ENCODE measurements around the gene TNIK. TPM values are rescaled to one million over a fixed set of nuclear protein-coding genes. Genes with fewer than 3 reads are reported as not detected.

Gene TNIK
- total RNA-seq, 2 donors from 2014 or later: 9.0 to 11.6 TPM

DNA sequence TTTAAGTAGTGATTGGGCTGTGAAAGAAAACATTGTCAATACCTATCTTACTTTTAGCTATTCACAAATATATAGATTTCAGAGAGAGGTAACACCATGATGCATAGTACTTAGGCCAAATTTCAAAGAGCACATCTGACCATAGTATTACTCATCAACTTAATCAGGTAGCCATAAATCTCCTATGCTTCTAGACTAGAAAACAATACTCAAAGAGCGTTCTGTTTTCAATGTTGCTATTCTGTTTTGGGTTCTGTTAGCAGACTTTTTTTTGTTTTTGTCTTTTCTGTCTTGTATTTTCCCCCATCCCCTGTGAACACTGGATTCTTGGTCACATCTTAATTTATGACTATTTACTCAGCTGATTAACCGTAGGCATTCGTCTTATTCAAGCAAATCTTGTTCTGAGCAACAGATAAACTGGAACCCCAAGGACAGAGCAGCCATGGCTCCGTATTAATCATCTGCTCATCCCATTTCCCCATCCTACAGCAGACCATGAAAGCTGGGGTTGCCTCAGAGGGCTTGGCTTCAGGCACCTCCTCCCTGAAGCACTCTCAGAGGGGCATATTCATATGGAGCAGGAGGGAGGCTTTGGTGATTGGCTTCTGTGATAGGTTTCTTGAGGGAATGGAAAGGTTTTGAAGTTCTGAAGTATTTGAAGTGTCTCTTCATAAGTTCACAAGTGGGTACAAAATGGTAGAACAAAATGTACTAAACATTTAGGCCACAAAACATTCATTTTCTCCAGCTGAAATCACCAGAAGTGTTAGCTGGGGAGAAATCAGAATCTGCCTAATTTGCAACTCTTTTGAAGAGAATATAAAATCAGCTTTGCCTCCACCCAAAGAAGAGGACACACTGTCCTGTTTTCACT lies 105.3 kb downstream of the TNIK start:
- Histone ChIP-seq H3K4me3 (no peak overlapping the region), H3K9me3 (no peaks in the 10 kb centered on the region), H3K4me1 (peaks cover 0 to 4% of the 10 kb centered on the region in 2 donors), H3K36me3 (no peaks in the 10 kb centered on the region), H3K27me3 (no peaks in the 10 kb centered on the region), H3K27ac (no peak overlapping the region)
- TF ChIP-seq, protein P1, sequence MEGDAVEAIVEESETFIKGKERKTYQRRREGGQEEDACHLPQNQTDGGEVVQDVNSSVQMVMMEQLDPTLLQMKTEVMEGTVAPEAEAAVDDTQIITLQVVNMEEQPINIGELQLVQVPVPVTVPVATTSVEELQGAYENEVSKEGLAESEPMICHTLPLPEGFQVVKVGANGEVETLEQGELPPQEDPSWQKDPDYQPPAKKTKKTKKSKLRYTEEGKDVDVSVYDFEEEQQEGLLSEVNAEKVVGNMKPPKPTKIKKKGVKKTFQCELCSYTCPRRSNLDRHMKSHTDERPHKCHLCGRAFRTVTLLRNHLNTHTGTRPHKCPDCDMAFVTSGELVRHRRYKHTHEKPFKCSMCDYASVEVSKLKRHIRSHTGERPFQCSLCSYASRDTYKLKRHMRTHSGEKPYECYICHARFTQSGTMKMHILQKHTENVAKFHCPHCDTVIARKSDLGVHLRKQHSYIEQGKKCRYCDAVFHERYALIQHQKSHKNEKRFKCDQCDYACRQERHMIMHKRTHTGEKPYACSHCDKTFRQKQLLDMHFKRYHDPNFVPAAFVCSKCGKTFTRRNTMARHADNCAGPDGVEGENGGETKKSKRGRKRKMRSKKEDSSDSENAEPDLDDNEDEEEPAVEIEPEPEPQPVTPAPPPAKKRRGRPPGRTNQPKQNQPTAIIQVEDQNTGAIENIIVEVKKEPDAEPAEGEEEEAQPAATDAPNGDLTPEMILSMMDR (IDR thresholded peaks at IDR 0.05): no peak
- DNase-seq (ENCODE audit: low spot score): no peak

DNA sequence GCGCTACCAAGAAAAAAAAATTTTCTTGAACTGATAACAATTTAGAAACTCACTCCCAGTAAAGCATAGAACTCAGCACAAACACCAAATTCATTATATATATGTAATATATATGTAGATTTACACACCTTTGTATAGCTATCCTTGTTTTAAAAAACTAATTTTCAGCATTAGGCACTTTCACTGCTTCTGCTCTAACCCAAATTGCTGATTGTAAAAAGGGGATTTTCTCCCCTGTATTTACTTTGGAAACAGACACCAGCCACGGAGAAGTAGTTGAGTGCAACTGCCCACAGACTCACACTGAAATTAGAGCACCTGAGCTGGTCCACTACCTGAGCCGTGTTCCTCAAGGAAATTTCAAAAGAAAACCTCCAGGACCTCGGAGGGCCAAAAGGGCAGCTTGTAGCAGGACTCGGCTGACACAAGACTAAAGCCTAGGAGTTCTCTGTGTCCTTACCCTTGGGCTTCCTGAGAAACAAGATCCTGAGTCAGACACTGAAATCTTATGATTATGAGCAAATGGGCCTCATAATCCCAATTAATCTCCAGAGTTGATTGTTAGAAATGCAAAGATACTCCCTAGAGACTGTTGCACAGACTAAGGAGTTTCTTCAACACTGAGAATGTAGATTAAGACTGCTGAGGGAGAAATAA lies 106.0 kb downstream of the TNIK start:
- Histone ChIP-seq H3K4me3 (no peak overlapping the region), H3K27me3 (no peaks in the 10 kb centered on the region), H3K27ac (no peak overlapping the region), H3K36me3 (no peaks in the 10 kb centered on the region), H3K4me1 (peaks cover 0 to 4% of the 10 kb centered on the region in 2 donors), H3K9me3 (no peaks in the 10 kb centered on the region)
- DNase-seq (ENCODE audit: low spot score): no peak
- TF ChIP-seq, protein P1 (IDR thresholded peaks at IDR 0.05): no peak

DNA sequence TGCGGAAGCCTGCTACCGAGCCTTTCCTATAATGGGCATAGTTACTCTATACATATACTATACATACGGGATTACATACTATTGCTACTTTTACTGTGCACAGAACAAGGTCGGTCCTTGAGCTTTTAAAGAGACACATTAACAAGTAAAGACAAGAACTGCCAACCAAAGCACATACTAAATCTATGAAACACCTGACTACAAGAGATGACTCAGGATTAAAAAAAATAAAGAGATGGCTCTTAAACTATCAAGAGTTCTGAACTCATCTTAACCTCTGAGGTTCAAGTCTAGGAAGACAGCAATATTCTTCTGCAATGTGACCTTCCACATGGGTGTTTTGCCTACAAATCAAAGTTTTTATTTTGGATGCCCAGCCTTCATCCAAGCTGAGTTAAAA lies 106.8 kb downstream of the TNIK start:
- TF ChIP-seq, protein P1 (IDR thresholded peaks at IDR 0.05): no peak
- no peaks in the 10 kb centered on the region for H3K27me3 ChIP-seq
- H3K4me1 ChIP-seq: peaks cover 0 to 4% of the 10 kb centered on the region in 2 donors
- H3K9me3 ChIP-seq: no peaks in the 10 kb centered on the region
- DNase-seq (ENCODE audit: low spot score): no peak
- no peaks in the 10 kb centered on the region for H3K36me3 ChIP-seq
- no peak overlapping the region for H3K27ac ChIP-seq
- H3K4me3 ChIP-seq: no peak overlapping the region

DNA sequence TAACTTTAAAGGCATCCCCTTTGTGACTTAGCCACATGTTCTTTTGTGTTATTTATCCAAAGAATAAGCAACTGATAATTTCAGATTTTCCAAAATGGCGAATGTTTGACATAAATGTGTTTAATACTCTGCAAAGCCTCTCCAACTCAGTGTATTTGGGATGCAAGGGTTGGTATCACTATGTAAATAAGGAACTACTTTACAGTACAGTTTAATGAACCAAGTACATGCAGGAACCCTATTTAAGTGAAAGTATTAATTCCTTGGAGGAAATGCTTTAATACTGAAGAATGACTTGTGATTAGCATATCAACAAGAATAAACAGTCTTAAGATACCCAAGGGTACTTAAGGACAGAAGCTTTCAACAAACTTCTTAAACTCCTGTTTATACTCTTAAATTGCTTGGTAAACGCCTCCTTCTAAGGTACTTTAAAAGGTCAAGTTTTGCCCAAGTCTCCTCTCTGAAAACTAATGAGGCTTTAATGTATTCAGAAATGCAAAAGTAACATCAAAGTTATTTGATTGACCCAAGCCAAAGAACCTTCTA lies 107.7 kb downstream of the TNIK start:
- Histone ChIP-seq H3K27me3 (no peaks in the 10 kb centered on the region), H3K9me3 (no peaks in the 10 kb centered on the region), H3K4me1 (peaks cover 0 to 8% of the 10 kb centered on the region in 2 donors), H3K4me3 (no peak overlapping the region), H3K27ac (no peak overlapping the region), H3K36me3 (no peaks in the 10 kb centered on the region)
- no peak for DNase-seq (ENCODE audit: low spot score)
- TF ChIP-seq, protein P1 (IDR thresholded peaks at IDR 0.05): no peak

DNA sequence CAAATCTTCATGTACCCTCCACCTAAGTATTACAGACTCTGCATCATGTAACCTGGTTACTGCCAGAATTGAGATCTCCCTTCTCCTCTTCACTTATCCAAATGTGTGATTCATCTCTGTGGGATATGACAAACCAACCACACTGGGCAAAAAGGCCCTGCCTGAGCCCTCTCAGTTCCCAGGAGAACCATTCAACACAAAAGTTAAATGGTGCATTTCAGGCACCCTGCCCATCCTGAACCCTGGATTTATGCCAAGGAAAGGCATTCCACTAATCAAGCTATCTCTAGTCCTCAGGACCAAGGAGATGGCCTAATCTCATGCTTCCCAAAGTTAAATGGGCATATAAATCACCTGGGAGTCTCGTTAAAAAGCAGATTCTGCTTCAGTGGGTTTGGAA lies 108.5 kb downstream of the TNIK start:
- Histone ChIP-seq H3K36me3 (no peaks in the 10 kb centered on the region), H3K4me1 (peaks cover 0 to 11% of the 10 kb centered on the region in 2 donors), H3K4me3 (no peak overlapping the region), H3K27ac (no peak overlapping the region), H3K9me3 (no peaks in the 10 kb centered on the region), H3K27me3 (no peaks in the 10 kb centered on the region)
- TF ChIP-seq, protein P1 (IDR thresholded peaks at IDR 0.05): no peak
- DNase-seq (ENCODE audit: low spot score): no peak

Measured in right atrium auricular region (tissue), 2 donors.